Measurements from ENCODE around the gene GLRX2. TPM values are rescaled to one million over a fixed set of nuclear protein-coding genes. Genes with fewer than 3 reads are reported as not detected.

GLRX2 gene
- total RNA-seq, 1 experiment from 2014 or later: 74.2 TPM

DNA sequence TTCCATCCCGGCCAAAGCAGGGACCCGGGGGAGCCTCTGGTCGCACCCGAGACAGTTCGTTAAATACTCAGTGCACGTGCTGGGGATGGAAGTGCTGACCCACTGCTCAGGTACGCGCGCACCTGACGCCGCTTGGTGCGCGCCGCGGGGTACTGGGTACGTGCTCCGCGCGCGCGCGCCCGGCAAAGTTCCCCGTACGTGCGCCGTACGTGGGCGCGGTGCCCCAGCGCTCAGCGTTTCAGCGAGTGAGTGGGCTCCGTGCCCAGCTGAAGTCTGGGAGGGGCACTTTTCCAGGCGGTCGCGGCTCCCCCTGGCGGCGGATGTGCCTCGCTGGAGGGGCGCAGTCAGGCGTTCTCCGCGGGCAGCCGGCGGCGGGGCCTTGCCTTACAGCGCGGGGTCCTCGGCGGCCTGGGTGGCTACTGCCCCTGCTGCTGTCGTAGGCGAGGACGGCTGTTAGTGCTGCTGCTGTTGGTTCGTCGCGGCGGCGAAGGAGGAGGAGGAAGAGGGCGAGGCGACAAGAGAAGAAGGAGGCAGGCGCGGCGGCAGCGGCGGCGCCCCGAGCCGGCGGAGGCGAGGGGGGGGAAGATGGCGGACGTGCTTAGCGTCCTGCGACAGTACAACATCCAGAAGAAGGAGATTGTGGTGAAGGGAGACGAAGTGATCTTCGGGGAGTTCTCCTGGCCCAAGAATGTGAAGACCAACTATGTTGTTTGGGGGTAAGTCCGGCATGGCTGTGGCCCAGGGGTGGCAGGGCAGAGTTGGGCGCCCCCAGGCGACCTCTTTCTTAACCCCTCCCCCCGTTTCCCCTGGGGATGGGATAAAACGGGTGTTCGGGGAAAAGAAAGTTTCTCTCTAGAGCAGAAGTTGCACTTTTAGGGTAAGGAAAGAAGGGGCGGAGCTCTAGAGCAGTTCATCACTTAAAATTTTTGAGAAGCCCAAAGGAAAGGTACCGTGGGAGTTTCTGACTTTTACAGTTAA is 16.7 kb upstream of the GLRX2 start, which contains the start of gene CDC73:
Gene CDC73 (plus strand): TSS at position 416 of the 978 bp plus-strand sequence. CDS start 170 bp downstream, at position 586.
- ChIA-PET POLR2A (interaction anchor here (0.6 to 7.4 kb wide), 20 partner anchors 10 to 994 kb away, joined by 3 to 302 read pairs (median 4); partner anchors contain the start of genes GLRX2, RO60 and UCHL5), CTCF (interaction anchor here (0.6 to 6.0 kb wide), 15 partner anchors 10 to 277 kb away, joined by 3 to 114 read pairs (median 5); partner anchors contain the start of genes GLRX2, RO60 and UCHL5)
- H3K27me3 Mint-ChIP-seq (ENCODE audit: insufficient read depth, unreplicated experiment): no peaks in the 10 kb centered on the region
- intact Hi-C loops (cut with micrococcal nuclease): loop anchor here (1.0 kb wide), 4 partner anchors 17 to 648 kb away; partner anchors contain the start of genes GLRX2, RO60 and UCHL5
- peak; percentile 99 for TF ChIP-seq CTCF (IDR thresholded peaks at IDR 0.05; ENCODE audit: unreplicated experiment)
- TSS peak; percentile 50 for BruUV-seq (replicated peaks)
- no peaks in the 10 kb centered on the region for H3K9me3 Mint-ChIP-seq (ENCODE audit: unreplicated experiment)
- peaks cover 20% of the 10 kb centered on the region for H3K4me1 Mint-ChIP-seq (ENCODE audit: insufficient read depth, unreplicated experiment)
- H3K36me3 Mint-ChIP-seq (ENCODE audit: insufficient read depth, unreplicated experiment): peaks cover 17% of the 10 kb centered on the region
- peak; percentile 99 for DNase-seq (ENCODE audit: unreplicated experiment)
- H3K27ac Mint-ChIP-seq (ENCODE audit: low read depth, unreplicated experiment): peak within 1 kb of the TSS; percentile 88
- peak within 1 kb of the TSS; percentile 91 for H3K4me3 Mint-ChIP-seq (ENCODE audit: unreplicated experiment)

DNA sequence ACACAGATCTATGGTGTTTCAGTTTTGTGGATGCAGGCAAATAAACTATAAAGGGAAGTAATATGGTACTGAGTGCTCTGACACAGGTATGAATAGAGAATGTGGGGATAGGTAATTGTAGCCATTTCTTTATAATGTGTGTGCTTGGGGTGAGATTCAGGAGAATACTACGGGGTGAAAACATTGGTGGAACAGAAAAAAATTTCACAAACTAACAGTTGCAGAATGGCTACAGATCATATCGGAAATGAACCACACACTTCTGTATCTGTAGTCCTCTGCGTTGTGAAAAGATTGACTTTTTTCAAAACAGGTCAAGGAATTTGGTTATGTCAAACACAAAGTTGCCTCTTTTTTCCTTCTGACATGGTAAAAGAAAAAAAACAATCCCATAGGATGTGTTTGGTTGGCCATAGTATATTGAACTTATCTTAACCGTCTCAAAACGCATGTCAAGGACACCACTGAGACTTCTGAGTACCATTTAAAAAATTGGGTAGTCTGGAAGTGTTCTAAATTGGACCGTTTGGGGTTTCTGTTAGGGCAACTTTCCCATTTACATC is 15.5 kb upstream of the GLRX2 start:
- H3K4me3 Mint-ChIP-seq (ENCODE audit: unreplicated experiment): peak overlapping the region; percentile 91
- H3K27me3 Mint-ChIP-seq (ENCODE audit: insufficient read depth, unreplicated experiment): no peaks in the 10 kb centered on the region
- intact Hi-C loops (cut with micrococcal nuclease): no loop called here
- no peak for DNase-seq (ENCODE audit: unreplicated experiment)
- H3K27ac Mint-ChIP-seq (ENCODE audit: low read depth, unreplicated experiment): peak overlapping the region; percentile 17
- peaks cover 27% of the 10 kb centered on the region for H3K4me1 Mint-ChIP-seq (ENCODE audit: insufficient read depth, unreplicated experiment)
- CTCF ChIA-PET: interaction anchor here (0.6 to 6.0 kb wide), 6 partner anchors 8 to 1312 kb away, joined by 3 to 114 read pairs (median 6); partner anchors contain the start of gene GLRX2
- peaks cover 9% of the 10 kb centered on the region for H3K36me3 Mint-ChIP-seq (ENCODE audit: insufficient read depth, unreplicated experiment)
- POLR2A ChIA-PET: interaction anchor here (0.8 to 7.4 kb wide), 4 partner anchors 13 to 313 kb away, joined by 5 to 302 read pairs (median 6); partner anchors contain the start of genes GLRX2, RO60 and UCHL5
- no peak for TF ChIP-seq CTCF (IDR thresholded peaks at IDR 0.05; ENCODE audit: unreplicated experiment)
- H3K9me3 Mint-ChIP-seq (ENCODE audit: unreplicated experiment): no peaks in the 10 kb centered on the region
- TSS peak; percentile 95 for BruUV-seq (replicated peaks)

GRCh38 chr1:193118803-193119730 is 13.9 kb upstream of the GLRX2 start:
- no peak for DNase-seq (ENCODE audit: unreplicated experiment)
- Mint-ChIP-seq H3K27me3 (ENCODE audit: insufficient read depth, unreplicated experiment) (no peaks in the 10 kb centered on the region), H3K36me3 (ENCODE audit: insufficient read depth, unreplicated experiment) (no peaks in the 10 kb centered on the region), H3K4me3 (ENCODE audit: unreplicated experiment) (no peak overlapping the region), H3K27ac (ENCODE audit: low read depth, unreplicated experiment) (no peak overlapping the region), H3K4me1 (ENCODE audit: insufficient read depth, unreplicated experiment) (peaks cover 27% of the 10 kb centered on the region), H3K9me3 (ENCODE audit: unreplicated experiment) (no peaks in the 10 kb centered on the region)
- TF ChIP-seq CTCF (IDR thresholded peaks at IDR 0.05; ENCODE audit: unreplicated experiment): no peak
- BruUV-seq (replicated peaks): no TSS peak
- POLR2A ChIA-PET: interaction anchor here (1.5 to 7.4 kb wide), 2 partner anchors 12 to 60 kb away, joined by 5 to 302 read pairs; partner anchors contain the start of genes GLRX2, RO60 and UCHL5
- CTCF ChIA-PET: interaction anchor here (6.0 kb wide), 1 partner anchor 13 kb away, joined by 114 read pairs; the partner anchor contains the start of gene GLRX2
- intact Hi-C loops (cut with micrococcal nuclease): no loop called here
